ENCODE results near the gene GMNC.

The GMNC gene

GRCh38 chr3:190860521-190860920 lies 2.0 kb downstream of the GMNC start:
- no peak overlapping the region for H3K27ac ChIP-seq
- H3K4me1 ChIP-seq (ENCODE audit: control insufficient read depth in 1 of 2, insufficient read depth in 1 of 2, low read depth in 1 of 2, low read length in 1 of 2) = no peaks in the 10 kb centered on the region
- peaks cover 68% of the 10 kb centered on the region for H3K27me3 ChIP-seq
- H3K36me3 ChIP-seq = no peaks in the 10 kb centered on the region
- no peaks in the 10 kb centered on the region for H3K9me3 ChIP-seq
- H3K4me3 ChIP-seq (ENCODE audit: low read depth in 1 of 2, low read length in 1 of 2) = no peak overlapping the region
- no peak for TF ChIP-seq CTCF (IDR thresholded peaks at IDR 0.05)

- no peaks in the 10 kb centered on the region for H3K36me3 ChIP-seq
- no peak overlapping the region for H3K4me3 ChIP-seq (ENCODE audit: low read depth in 1 of 2, low read length in 1 of 2)
- no peak overlapping the region for H3K27ac ChIP-seq
- TF ChIP-seq CTCF (IDR thresholded peaks at IDR 0.05) = no peak
- H3K4me1 ChIP-seq (ENCODE audit: control insufficient read depth in 1 of 2, insufficient read depth in 1 of 2, low read depth in 1 of 2, low read length in 1 of 2) = no peaks in the 10 kb centered on the region
- peaks cover 17% of the 10 kb centered on the region for H3K27me3 ChIP-seq
- no peaks in the 10 kb centered on the region for H3K9me3 ChIP-seq
These were observed 7.3 kb downstream of the GMNC start for GRCh38 chr3:190855151-190855550.

- peaks cover 7% of the 10 kb centered on the region for H3K27me3 ChIP-seq
- H3K27ac ChIP-seq = no peak overlapping the region
- H3K9me3 ChIP-seq = no peaks in the 10 kb centered on the region
- H3K4me3 ChIP-seq (ENCODE audit: low read depth in 1 of 2, low read length in 1 of 2) = no peak overlapping the region
- H3K36me3 ChIP-seq = no peaks in the 10 kb centered on the region
- H3K4me1 ChIP-seq (ENCODE audit: control insufficient read depth in 1 of 2, insufficient read depth in 1 of 2, low read depth in 1 of 2, low read length in 1 of 2) = no peaks in the 10 kb centered on the region
- TF ChIP-seq CTCF (IDR thresholded peaks at IDR 0.05) = no peak
These were observed 8.4 kb downstream of the GMNC start for GRCh38 chr3:190854062-190854461.

- Histone ChIP-seq H3K27me3 (peaks cover under 1% of the 10 kb centered on the region), H3K27ac (no peak overlapping the region), H3K4me1 (ENCODE audit: control insufficient read depth in 1 of 2, insufficient read depth in 1 of 2, low read depth in 1 of 2, low read length in 1 of 2) (no peaks in the 10 kb centered on the region), H3K4me3 (ENCODE audit: low read depth in 1 of 2, low read length in 1 of 2) (no peak overlapping the region), H3K9me3 (no peaks in the 10 kb centered on the region), H3K36me3 (no peaks in the 10 kb centered on the region)
- no peak for TF ChIP-seq CTCF (IDR thresholded peaks at IDR 0.05)
These were observed 9.0 kb downstream of the GMNC start for GRCh38 chr3:190853464-190853863.

- Histone ChIP-seq H3K4me3 (ENCODE audit: low read depth in 1 of 2, low read length in 1 of 2) (no peak overlapping the region), H3K27ac (no peak overlapping the region), H3K9me3 (no peaks in the 10 kb centered on the region), H3K4me1 (ENCODE audit: control insufficient read depth in 1 of 2, insufficient read depth in 1 of 2, low read depth in 1 of 2, low read length in 1 of 2) (no peaks in the 10 kb centered on the region), H3K36me3 (no peaks in the 10 kb centered on the region), H3K27me3 (no peaks in the 10 kb centered on the region)
- no peak for TF ChIP-seq CTCF (IDR thresholded peaks at IDR 0.05)
These were observed 12.9 kb downstream of the GMNC start for GRCh38 chr3:190849607-190850006.

- H3K27ac ChIP-seq = no peak overlapping the region
- no peaks in the 10 kb centered on the region for H3K27me3 ChIP-seq
- no peak overlapping the region for H3K4me3 ChIP-seq (ENCODE audit: low read depth in 1 of 2, low read length in 1 of 2)
- H3K9me3 ChIP-seq = no peaks in the 10 kb centered on the region
- no peak for TF ChIP-seq CTCF (IDR thresholded peaks at IDR 0.05)
- H3K4me1 ChIP-seq (ENCODE audit: control insufficient read depth in 1 of 2, insufficient read depth in 1 of 2, low read depth in 1 of 2, low read length in 1 of 2) = no peaks in the 10 kb centered on the region
- H3K36me3 ChIP-seq = no peaks in the 10 kb centered on the region
These were observed 13.6 kb downstream of the GMNC start for GRCh38 chr3:190848870-190849269.
